Measurements from ENCODE around the gene ADGRG1.

ADGRG1 gene

GRCh38 chr16:57682809-57683635 is 54.6 kb downstream of the ADGRG1 start:
- H3K4me3 ChIP-seq (ENCODE audit: low read length) = no peak overlapping the region
- no peak for TF ChIP-seq CTCF (conservative IDR thresholded peaks at IDR 0.05; ENCODE audit: low read length)
- no peak for DNase-seq (ENCODE audit: low read depth)

GRCh38 chr16:57683636-57684545 is 55.5 kb downstream of the ADGRG1 start:
- DNase-seq (ENCODE audit: low read depth) = no peak
- no peak for TF ChIP-seq CTCF (conservative IDR thresholded peaks at IDR 0.05; ENCODE audit: low read length)
- no peak overlapping the region for H3K4me3 ChIP-seq (ENCODE audit: low read length)

GRCh38 chr16:57684626-57685358 is 56.4 kb downstream of the ADGRG1 start:
- DNase-seq (ENCODE audit: low read depth) = no peak
- H3K4me3 ChIP-seq (ENCODE audit: low read length) = no peak overlapping the region
- no peak for TF ChIP-seq CTCF (conservative IDR thresholded peaks at IDR 0.05; ENCODE audit: low read length)

- DNase-seq (ENCODE audit: low read depth) = no peak
- H3K4me3 ChIP-seq (ENCODE audit: low read length) = no peak overlapping the region
- no peak for TF ChIP-seq CTCF (conservative IDR thresholded peaks at IDR 0.05; ENCODE audit: low read length)
Measured at GRCh38 chr16:57685633-57686032, 57.2 kb downstream of the ADGRG1 start.

GRCh38 chr16:57686577-57686976 is 58.1 kb downstream of the ADGRG1 start:
- TF ChIP-seq CTCF (conservative IDR thresholded peaks at IDR 0.05; ENCODE audit: low read length) = no peak
- no peak for DNase-seq (ENCODE audit: low read depth)
- H3K4me3 ChIP-seq (ENCODE audit: low read length) = no peak overlapping the region

- H3K4me3 ChIP-seq (ENCODE audit: low read length) = no peak overlapping the region
Measured at GRCh38 chr16:57687363-57687929, 59.0 kb downstream of the ADGRG1 start.

More at GRCh38 chr16:57687363-57687929, 59.0 kb downstream of the ADGRG1 start:
- no peak for DNase-seq (ENCODE audit: low read depth)
- TF ChIP-seq CTCF (conservative IDR thresholded peaks at IDR 0.05; ENCODE audit: low read length) = no peak

Data from AG10803 (cell line).